Choroid plexus epithelial cell (primary cell): ENCODE data around the gene DDX19B.
A peak's percentile ranks its signal among the peaks of the same experiment; 100 is the strongest.
"Not testable (repeated sequence)": the region's sequence is repeated elsewhere in the genome, so short reads cannot be mapped to it uniquely, and the experiment has no call there.

ENCODE experiments used
- DNase-seq: peaks from one replicate; pipeline ENCODE4 v3.0.0-alpha.2; 2010; ENCODE audit warnings: low read depth
- H3K4me3 ChIP-seq: 2 replicates; pipeline ENCODE4 v1.5.1; 2011; ENCODE audit warnings: low read depth, mild to moderate bottlenecking, control low read depth, low read length, moderate library complexity
- CTCF ChIP-seq: conservative IDR thresholded peaks from 2 replicates; pipeline ENCODE4 v1.5.1; 2011; ENCODE audit warnings: low read depth, mild to moderate bottlenecking, control low read depth, inconsistent platforms, low read length, moderate library complexity

The DDX19B gene

GRCh38 chr16:70306880-70307279, 7.9 kb downstream of the DDX19B start:
- H3K4me3 ChIP-seq, result no peak overlapping the region
- TF ChIP-seq CTCF, result no peak
- no peak for DNase-seq

GRCh38 chr16:70307726-70308125, 8.7 kb downstream of the DDX19B start:
- not testable (repeated sequence) for DNase-seq, H3K4me3 ChIP-seq

- H3K4me3 ChIP-seq, result no peak overlapping the region
- no peak for DNase-seq
- TF ChIP-seq CTCF, result no peak
Measured at GRCh38 chr16:70320121-70320520, 21.1 kb downstream of the DDX19B start.

- no peak overlapping the region for H3K4me3 ChIP-seq
- no peak for TF ChIP-seq CTCF
- no peak for DNase-seq
Measured at GRCh38 chr16:70324998-70325747, 26.2 kb downstream of the DDX19B start.

GRCh38 chr16:70331091-70331490, 32.1 kb downstream of the DDX19B start:
- DNase-seq, result no peak
- no peak overlapping the region for H3K4me3 ChIP-seq
- TF ChIP-seq CTCF, result no peak

GRCh38 chr16:70331588-70332358, 32.8 kb downstream of the DDX19B start:
- DNase-seq, result peak; percentile 20
- peak; percentile 69 for TF ChIP-seq CTCF
- H3K4me3 ChIP-seq, result no peak overlapping the region

- H3K4me3 ChIP-seq, result not testable (repeated sequence)
- peak; percentile 13 for DNase-seq
Measured at GRCh38 chr16:70332728-70333127, 33.7 kb downstream of the DDX19B start.

GRCh38 chr16:70337814-70338213, 38.8 kb downstream of the DDX19B start:
- DNase-seq, result no peak
- no peak for TF ChIP-seq CTCF
- H3K4me3 ChIP-seq, result no peak overlapping the region
